Type B pancreatic cell (in vitro differentiated cells): ENCODE data around the gene OBSCN. TPM values are rescaled to one million over a fixed set of nuclear protein-coding genes. Genes with fewer than 3 reads are reported as not detected.
A peak's percentile ranks its signal among the peaks of the same experiment; 100 is the strongest.

ENCODE experiments used
- DNase-seq: peaks from one replicate; pipeline ENCODE4 v3.0.0; 2021; ENCODE audit warnings: mixed read lengths; ENCODE audit not compliant: unreplicated experiment; ENCODE audit errors: extremely low spot score
- H3K27ac Mint-ChIP-seq: 2 replicates; pipeline ENCODE4 v1.8.0; 2021; ENCODE audit warnings: mild to moderate bottlenecking, mixed read lengths
- H3K27me3 Mint-ChIP-seq: 2 replicates; pipeline ENCODE4 v1.8.0; 2021; ENCODE audit warnings: mixed read lengths
- H3K36me3 Mint-ChIP-seq: 2 replicates; pipeline ENCODE4 v1.8.0; 2021; ENCODE audit warnings: mixed read lengths
- H3K4me1 Mint-ChIP-seq: one replicate; pipeline ENCODE4 v1.8.0; 2021; ENCODE audit warnings: mixed read lengths; ENCODE audit not compliant: unreplicated experiment
- H3K4me3 Mint-ChIP-seq: 2 replicates; pipeline ENCODE4 v1.8.0; 2021; ENCODE audit warnings: mild to moderate bottlenecking, mixed read lengths
- H3K9me3 Mint-ChIP-seq: 2 replicates; pipeline ENCODE4 v1.8.0; 2021; ENCODE audit warnings: mixed read lengths
- total RNA-seq: library from RNA; stranded (reverse); gene quantifications from 2 replicates; pipeline ENCODE4 v1.2.1, GENCODE V29; 2021; ENCODE audit warnings: low replicate concordance
- TF ChIP-seq, protein P1 (sequence below): fragments of 200-600 bp; sonication (generic); conservative IDR thresholded peaks from 2 replicates; pipeline ENCODE4 v1.5.0; 2021; ENCODE audit warnings: antibody characterized with exemption, mild to moderate bottlenecking

The OBSCN gene
- total RNA-seq, 1 donor from 2014 or later = 48.9 TPM

DNA sequence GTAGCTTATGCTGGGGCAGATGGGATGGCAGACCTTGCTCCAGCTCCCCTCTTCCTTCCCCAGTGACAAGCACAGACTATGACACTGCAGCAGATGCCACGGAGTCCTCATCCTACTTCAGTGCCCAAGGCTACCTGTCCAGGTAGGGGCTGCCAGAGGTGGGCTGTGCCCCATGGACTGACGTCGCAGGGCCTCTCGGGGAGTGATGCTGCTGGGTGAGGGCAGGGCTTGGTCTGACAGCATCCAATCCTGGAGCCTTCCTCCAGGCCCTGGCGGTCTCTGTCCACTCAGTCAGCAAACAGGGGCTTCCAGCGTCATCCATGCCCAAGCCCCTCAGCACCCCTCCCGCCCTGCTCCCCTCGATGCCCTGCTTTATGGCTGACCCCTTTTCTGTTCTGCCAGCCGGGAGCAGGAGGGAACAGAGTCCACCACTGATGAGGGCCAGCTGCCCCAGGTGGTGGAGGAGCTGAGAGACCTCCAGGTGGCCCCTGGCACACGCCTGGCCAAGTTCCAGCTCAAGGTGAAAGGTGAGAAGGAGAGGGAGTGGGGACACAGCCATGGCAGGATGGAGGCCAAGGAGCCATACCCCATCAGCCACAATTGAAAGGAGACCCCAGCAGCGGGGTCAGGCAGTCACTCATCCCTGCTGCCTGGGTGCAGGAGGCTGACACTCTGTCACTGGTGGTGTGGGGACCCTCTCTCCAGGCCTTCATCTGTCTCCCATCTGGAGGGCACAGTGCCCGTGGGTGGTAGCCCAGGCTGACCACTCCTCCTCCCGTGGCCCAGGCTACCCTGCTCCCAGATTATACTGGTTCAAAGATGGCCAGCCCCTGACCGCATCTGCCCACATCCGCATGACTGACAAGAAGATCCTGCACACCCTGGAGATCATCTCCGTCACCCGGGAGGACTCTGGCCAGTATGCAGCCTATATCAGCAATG lies 125.2 kb downstream of the OBSCN start:
- TF ChIP-seq, protein P1, sequence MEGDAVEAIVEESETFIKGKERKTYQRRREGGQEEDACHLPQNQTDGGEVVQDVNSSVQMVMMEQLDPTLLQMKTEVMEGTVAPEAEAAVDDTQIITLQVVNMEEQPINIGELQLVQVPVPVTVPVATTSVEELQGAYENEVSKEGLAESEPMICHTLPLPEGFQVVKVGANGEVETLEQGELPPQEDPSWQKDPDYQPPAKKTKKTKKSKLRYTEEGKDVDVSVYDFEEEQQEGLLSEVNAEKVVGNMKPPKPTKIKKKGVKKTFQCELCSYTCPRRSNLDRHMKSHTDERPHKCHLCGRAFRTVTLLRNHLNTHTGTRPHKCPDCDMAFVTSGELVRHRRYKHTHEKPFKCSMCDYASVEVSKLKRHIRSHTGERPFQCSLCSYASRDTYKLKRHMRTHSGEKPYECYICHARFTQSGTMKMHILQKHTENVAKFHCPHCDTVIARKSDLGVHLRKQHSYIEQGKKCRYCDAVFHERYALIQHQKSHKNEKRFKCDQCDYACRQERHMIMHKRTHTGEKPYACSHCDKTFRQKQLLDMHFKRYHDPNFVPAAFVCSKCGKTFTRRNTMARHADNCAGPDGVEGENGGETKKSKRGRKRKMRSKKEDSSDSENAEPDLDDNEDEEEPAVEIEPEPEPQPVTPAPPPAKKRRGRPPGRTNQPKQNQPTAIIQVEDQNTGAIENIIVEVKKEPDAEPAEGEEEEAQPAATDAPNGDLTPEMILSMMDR = no peak
- Mint-ChIP-seq H3K27me3 (no peaks in the 10 kb centered on the region), H3K4me1 (no peaks in the 10 kb centered on the region), H3K4me3 (no peak overlapping the region), H3K9me3 (no peaks in the 10 kb centered on the region), H3K27ac (no peak overlapping the region), H3K36me3 (no peaks in the 10 kb centered on the region)
- DNase-seq = peak; percentile 65

- no peak overlapping the region for H3K4me3 Mint-ChIP-seq
- no peak overlapping the region for H3K27ac Mint-ChIP-seq
- DNase-seq = no peak
- no peaks in the 10 kb centered on the region for H3K27me3 Mint-ChIP-seq
- H3K9me3 Mint-ChIP-seq = no peaks in the 10 kb centered on the region
- H3K4me1 Mint-ChIP-seq = no peaks in the 10 kb centered on the region
- H3K36me3 Mint-ChIP-seq = no peaks in the 10 kb centered on the region
- TF ChIP-seq, protein P1 = no peak
These were observed 125.9 kb downstream of the OBSCN start for GRCh38 chr1:228333739-228334115.

DNA sequence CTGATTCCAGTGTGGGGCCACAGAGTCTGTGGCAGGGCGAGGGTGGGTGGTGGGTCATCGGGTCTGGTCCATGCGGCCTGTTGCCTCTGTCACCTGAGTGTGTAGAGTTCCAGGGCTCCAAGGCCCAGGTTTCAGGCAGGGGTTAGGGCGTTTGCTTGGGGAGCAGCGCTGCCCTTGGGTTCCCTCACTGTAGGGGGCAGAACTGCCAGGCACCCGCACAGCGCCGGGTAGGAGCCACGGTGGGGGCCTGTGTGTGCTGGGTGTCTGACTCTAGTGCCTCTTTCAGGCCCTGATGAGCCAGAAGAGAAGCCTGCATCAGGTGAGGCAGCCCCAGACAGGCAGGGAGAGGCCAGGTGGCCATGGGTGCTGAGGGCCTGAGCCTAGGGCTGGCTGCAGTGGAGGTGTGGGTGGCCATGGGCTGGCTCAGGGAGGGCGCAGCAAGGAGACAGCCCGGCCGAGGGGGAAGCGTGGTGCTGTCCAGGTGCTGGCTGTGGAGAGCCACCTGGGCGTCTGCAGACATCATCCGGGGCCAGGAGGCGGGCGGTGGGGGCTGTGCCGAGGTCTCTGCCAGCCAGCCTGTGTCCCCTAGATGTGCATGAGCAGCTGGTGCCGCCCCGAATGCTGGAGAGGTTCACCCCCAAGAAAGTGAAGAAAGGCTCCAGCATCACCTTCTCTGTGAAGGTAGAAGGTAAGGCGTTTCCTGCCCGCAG lies 126.5 kb downstream of the OBSCN start:
- Mint-ChIP-seq H3K27ac (no peak overlapping the region), H3K4me3 (no peak overlapping the region), H3K4me1 (no peaks in the 10 kb centered on the region), H3K27me3 (no peaks in the 10 kb centered on the region), H3K9me3 (no peaks in the 10 kb centered on the region), H3K36me3 (no peaks in the 10 kb centered on the region)
- TF ChIP-seq, protein P1 = no peak
- DNase-seq = peak; percentile 58

- TF ChIP-seq, protein P1 = no peak
- H3K4me3 Mint-ChIP-seq = no peak overlapping the region
- DNase-seq = peak; percentile 49
- no peaks in the 10 kb centered on the region for H3K36me3 Mint-ChIP-seq
- H3K27me3 Mint-ChIP-seq = no peaks in the 10 kb centered on the region
- H3K4me1 Mint-ChIP-seq = no peaks in the 10 kb centered on the region
- H3K9me3 Mint-ChIP-seq = no peaks in the 10 kb centered on the region
- no peak overlapping the region for H3K27ac Mint-ChIP-seq
These were observed 127.1 kb downstream of the OBSCN start for GRCh38 chr1:228334954-228335353.

DNA sequence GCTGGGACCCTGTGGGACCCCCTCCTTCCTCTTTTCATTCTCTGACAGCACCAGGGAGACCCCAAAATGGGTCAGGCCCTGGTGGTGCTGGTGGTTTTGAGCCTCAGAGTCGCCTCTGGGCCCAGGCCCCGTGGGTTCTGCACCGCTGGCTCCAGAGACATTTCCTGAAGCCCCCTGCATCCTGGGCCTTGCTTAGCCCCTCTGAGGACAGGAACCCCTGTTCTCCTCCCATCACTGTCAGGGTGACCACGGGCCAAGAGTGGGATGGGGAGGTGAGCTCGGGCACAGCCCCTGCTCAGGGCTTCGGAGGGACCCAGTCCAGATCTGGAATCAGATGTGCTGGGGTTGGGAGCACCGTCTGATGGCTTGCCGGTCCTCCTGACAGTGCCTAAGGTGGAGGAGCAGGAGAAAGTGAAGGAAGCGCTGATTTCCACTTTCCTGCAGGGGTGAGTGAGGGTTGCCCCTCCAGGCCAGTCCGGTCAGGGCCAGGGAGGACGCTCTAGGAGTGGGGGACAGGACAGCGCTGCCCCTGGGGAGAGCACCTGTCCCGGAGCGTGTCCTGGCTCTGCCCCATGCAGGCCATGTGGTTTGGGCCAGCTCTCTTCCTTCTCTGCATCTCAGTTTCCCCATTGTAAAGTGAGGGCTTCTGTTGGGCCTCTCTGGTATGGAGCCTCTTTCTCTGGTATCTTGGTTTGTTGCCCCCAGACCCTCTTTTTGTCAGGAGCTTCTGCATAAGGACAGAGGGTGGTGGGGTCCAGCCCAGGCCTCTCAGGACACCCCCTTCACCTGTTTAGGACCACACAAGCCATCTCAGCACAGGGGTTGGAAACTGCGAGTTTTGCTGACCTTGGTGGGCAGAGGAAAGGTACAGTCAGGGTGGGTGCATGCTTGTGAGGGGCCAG lies 127.8 kb downstream of the OBSCN start:
- H3K27me3 Mint-ChIP-seq = no peaks in the 10 kb centered on the region
- TF ChIP-seq, protein P1 = no peak
- no peaks in the 10 kb centered on the region for H3K36me3 Mint-ChIP-seq
- H3K27ac Mint-ChIP-seq = no peak overlapping the region
- no peaks in the 10 kb centered on the region for H3K9me3 Mint-ChIP-seq
- no peak overlapping the region for H3K4me3 Mint-ChIP-seq
- no peaks in the 10 kb centered on the region for H3K4me1 Mint-ChIP-seq
- DNase-seq = peak; percentile 62
